Activated T-cell treated with anti-CD3 and anti-CD28 coated beads, Interleukin-2, amount 50 U/mL, for 24 hours (primary cell): ENCODE results near the gene BAD.

Source experiments
- DNase-seq: peaks from one replicate; pipeline ENCODE4 v3.0.0-alpha.2; 2020
- H3K27ac Mint-ChIP-seq: 2 replicates; pipeline ENCODE4 v1.8.0; 2020; ENCODE audit warnings: mild to moderate bottlenecking, mixed read lengths
- H3K27me3 Mint-ChIP-seq: 2 replicates; pipeline ENCODE4 v1.8.0; 2020; ENCODE audit warnings: mixed read lengths
- H3K36me3 Mint-ChIP-seq: 2 replicates; pipeline ENCODE4 v1.8.0; 2020; ENCODE audit warnings: low read depth, mixed read lengths
- H3K4me1 Mint-ChIP-seq: 2 replicates; pipeline ENCODE4 v1.8.0; 2020; ENCODE audit warnings: low read depth, mixed read lengths
- H3K4me3 Mint-ChIP-seq: 2 replicates; pipeline ENCODE4 v1.8.0; 2020; ENCODE audit warnings: mild to moderate bottlenecking, moderate library complexity, mixed read lengths
- H3K9me3 Mint-ChIP-seq: 2 replicates; pipeline ENCODE4 v1.8.0; 2020; ENCODE audit warnings: mixed read lengths

BAD gene

GRCh38 chr11:64224891-64225607 is 59.4 kb downstream of the BAD start:
- Mint-ChIP-seq H3K27me3 (no peaks in the 10 kb centered on the region), H3K4me3 (peak overlapping the region; percentile 86), H3K9me3 (no peaks in the 10 kb centered on the region), H3K27ac (peak overlapping the region; percentile 93), H3K4me1 (peaks cover 37% of the 10 kb centered on the region), H3K36me3 (peaks cover 77% of the 10 kb centered on the region)
- DNase-seq: no peak

- Mint-ChIP-seq H3K4me3 (peak overlapping the region; percentile 86), H3K9me3 (no peaks in the 10 kb centered on the region), H3K27me3 (no peaks in the 10 kb centered on the region), H3K27ac (peak overlapping the region; percentile 93), H3K4me1 (peaks cover 30% of the 10 kb centered on the region), H3K36me3 (peaks cover 80% of the 10 kb centered on the region)
- peak; percentile 50 for DNase-seq
Observed at GRCh38 chr11:64224151-64224890, 60.1 kb downstream of the BAD start.

DNA sequence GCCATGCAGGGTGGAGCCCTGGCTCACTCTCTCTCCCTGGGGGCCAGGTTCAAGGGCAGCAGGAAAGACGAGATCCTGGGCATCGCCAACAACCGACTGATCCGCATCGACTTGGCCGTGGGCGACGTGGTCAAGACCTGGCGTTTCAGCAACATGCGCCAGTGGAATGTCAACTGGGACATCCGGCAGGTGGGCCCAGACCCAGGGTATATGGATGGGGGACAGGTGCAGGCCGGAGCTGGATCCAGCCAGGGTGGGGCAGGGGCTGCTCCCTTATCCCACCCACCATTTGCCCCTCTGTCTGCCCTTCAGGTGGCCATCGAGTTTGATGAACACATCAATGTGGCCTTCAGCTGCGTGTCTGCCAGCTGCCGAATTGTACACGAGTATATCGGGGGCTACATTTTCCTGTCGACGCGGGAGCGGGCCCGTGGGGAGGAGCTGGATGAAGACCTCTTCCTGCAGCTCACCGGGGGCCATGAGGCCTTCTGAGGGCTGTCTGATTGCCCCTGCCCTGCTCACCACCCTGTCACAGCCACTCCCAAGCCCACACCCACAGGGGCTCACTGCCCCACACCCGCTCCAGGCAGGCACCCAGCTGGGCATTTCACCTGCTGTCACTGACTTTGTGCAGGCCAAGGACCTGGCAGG is 61.3 kb downstream of the BAD start:
- H3K27ac Mint-ChIP-seq: peak overlapping the region; percentile 57
- no peaks in the 10 kb centered on the region for H3K27me3 Mint-ChIP-seq

DNA sequence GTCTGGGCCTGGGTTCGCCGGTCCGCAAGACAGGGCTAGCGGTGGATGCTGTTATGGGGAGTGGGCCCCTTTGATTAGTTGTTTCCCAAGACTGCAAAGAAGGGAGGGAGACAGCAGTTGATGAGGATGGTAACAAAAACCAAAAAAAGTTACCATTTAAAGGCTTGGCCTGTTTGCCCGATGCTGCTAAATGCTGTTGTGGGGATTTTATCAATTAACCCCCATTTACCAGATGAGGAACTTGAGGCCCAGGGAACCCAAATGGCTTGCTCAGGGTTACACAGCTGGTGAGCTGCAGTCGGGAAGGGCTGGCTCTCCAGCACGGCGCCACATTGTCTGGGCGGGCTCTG is 61.8 kb downstream of the BAD start:
- Mint-ChIP-seq H3K4me3 (no peak overlapping the region), H3K27me3 (no peaks in the 10 kb centered on the region), H3K9me3 (no peaks in the 10 kb centered on the region), H3K27ac (peak overlapping the region; percentile 57), H3K36me3 (peaks cover 88% of the 10 kb centered on the region), H3K4me1 (peaks cover 22% of the 10 kb centered on the region)
- DNase-seq: no peak

More for the DNA sequence above, 61.3 kb downstream of the BAD start:
- Mint-ChIP-seq H3K4me3 (no peak overlapping the region), H3K9me3 (no peaks in the 10 kb centered on the region), H3K4me1 (peaks cover 27% of the 10 kb centered on the region), H3K36me3 (peaks cover 85% of the 10 kb centered on the region)
- DNase-seq: peak; percentile 35

DNA sequence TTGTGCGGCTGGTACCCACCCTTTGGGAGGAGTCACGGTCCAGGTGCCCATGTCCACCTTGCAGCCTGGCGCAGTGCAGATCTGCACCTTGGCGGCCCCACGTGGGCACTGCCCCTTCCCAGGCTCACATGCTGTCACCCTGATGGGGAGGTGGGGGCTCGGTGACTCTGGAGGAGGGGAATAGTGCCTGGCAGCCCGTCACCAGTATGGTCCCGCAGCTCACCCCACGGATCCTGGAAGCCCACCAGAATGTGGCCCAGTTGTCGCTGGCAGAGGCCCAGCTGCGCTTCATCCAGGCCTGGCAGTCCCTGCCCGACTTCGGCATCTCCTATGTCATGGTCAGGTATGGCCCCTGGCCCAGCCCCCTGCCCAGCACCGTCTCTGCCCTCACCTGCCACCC is 63.7 kb downstream of the BAD start:
- Mint-ChIP-seq H3K36me3 (peaks cover 88% of the 10 kb centered on the region), H3K9me3 (no peaks in the 10 kb centered on the region), H3K27me3 (no peaks in the 10 kb centered on the region), H3K4me3 (no peak overlapping the region), H3K27ac (peak overlapping the region; percentile 26), H3K4me1 (peaks cover 17% of the 10 kb centered on the region)
- no peak for DNase-seq

DNA sequence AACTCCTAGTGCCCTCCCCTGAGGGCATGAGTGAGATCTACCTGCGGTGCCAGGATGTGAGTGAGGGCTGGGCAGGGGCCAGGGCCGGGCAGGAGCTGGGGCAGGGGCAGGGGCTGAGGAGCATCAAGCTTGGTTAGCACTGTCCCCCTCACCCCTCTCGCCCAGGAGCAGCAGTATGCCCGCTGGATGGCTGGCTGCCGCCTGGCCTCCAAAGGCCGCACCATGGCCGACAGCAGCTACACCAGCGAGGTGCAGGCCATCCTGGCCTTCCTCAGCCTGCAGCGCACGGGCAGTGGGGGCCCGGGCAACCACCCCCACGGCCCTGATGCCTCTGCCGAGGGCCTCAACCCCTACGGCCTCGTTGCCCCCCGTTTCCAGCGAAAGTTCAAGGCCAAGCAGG is 64.2 kb downstream of the BAD start:
- H3K4me1 Mint-ChIP-seq: peaks cover 15% of the 10 kb centered on the region

More for the DNA sequence above, 64.2 kb downstream of the BAD start:
- peaks cover 90% of the 10 kb centered on the region for H3K36me3 Mint-ChIP-seq
- DNase-seq: no peak
- no peak overlapping the region for H3K4me3 Mint-ChIP-seq
- peak overlapping the region; percentile 37 for H3K27ac Mint-ChIP-seq
- H3K27me3 Mint-ChIP-seq: no peaks in the 10 kb centered on the region
- H3K9me3 Mint-ChIP-seq: no peaks in the 10 kb centered on the region
